Fibroblast of skin of right biceps (primary cell): ENCODE results near the gene VTA1.
"Not testable (repeated sequence)": the region's sequence is repeated elsewhere in the genome, so short reads cannot be mapped to it uniquely, and the experiment has no call there.

Experiments used
- DNase-seq: peaks from one replicate; pipeline ENCODE4 v3.0.0-alpha.2; 2013

The VTA1 gene

GRCh38 chr6:142146828-142147662 is at the start of gene VTA1, which contains the start of gene NMBR:
Gene VTA1, plus strand, starts transcription at chr6:142147263. Its CDS starts 25 bp downstream, at chr6:142147288.
Gene NMBR, minus strand, starts transcription at chr6:142147122. Its CDS starts 58,464 bp downstream, at chr6:142088658.
- peak; percentile 100 for DNase-seq

GRCh38 chr6:142104820-142105219 is 42.2 kb upstream of the VTA1 start:
- DNase-seq = not testable (repeated sequence)

- DNase-seq = not testable (repeated sequence)
Measured at GRCh38 chr6:142110820-142111219, 36.2 kb upstream of the VTA1 start.

- DNase-seq = peak; percentile 69
Measured at GRCh38 chr6:142112451-142113061, 34.5 kb upstream of the VTA1 start.

GRCh38 chr6:142117366-142117765 is 29.7 kb upstream of the VTA1 start:
- no peak for DNase-seq

DNA sequence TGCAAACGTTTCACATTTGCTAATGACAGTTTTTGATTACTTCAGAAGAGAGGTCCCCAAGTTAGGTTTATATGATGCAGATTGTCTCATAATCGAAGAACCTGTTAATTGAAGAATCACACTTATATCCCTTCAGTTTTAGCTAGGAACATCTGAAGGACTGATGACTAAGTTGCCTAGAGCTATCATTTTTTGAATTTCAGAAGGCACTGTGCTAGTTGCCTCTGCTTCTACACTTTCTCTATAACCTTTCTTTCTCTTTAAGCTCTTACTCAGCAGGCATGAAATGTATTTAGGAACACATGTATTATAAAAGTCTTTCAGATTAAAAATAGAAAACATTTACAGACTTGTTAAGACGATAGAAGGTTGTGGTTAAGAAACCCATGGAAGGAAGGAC is 28.7 kb upstream of the VTA1 start:
- no peak for DNase-seq

DNA sequence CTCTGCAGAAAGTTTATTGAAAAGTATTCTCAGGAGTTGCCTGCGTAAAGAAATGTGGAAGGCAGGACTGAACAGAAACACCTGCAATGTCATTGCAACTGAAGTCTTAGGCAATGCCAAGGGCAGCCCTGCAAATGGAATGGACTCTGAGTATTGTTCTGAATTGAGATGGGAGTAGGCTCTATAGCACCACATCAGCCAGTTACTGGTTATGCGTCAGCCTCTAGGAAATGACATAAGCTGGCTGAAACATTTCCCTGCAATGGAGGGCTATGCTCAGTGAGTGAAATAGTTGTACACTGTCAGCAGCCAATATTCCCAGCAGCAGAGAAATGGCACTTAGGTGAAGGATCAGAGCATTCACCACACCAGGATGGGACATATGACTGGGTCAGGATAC is 28.1 kb upstream of the VTA1 start:
- peak; percentile 2 for DNase-seq

- no peak for DNase-seq
Measured at GRCh38 chr6:142121342-142121741, 25.7 kb upstream of the VTA1 start.

DNA sequence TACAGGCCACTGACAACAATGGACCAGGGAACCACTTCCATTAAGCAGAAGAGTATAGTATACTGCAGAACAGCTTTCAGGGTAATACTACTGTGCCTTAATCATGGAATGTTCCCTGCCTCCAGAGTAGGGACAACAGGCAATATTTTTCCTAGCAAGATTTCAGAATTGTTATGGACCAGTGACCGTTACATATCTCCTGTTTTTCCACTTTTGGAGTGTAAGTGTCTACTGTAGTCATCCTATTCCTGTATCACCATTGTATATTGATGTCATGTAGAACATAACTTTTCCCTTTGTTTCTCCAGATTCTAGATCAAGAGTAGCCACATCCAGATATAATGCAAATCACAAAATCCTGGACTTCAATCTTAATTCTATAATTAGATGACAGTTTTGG is 16.2 kb upstream of the VTA1 start:
- DNase-seq = no peak

- no peak for DNase-seq
Measured at GRCh38 chr6:142132625-142133024, 14.4 kb upstream of the VTA1 start, which contains the start of gene GJE1. Gene GJE1, plus strand, starts transcription at chr6:142132925. Its CDS starts 234 bp downstream, at chr6:142133159.

DNA sequence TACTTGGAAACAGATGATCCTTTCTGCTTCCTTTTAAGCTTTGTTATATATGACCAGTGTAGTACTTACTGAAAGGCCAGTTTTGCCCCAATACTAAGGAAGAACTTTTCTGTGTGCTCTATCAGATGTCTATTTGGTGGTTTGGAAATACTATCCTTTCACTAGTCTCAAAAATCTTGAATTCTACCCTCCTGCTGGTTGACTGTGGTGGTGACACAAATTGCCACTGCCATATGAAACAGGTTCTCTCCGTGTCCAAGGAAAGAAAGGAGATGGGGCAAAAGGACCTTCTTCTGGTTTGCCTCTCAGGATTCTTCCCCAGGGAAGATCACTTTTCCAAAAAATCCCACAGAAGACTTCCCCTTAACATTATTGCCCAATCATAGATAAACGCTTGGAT is 8.2 kb upstream of the VTA1 start:
- no peak for DNase-seq

DNA sequence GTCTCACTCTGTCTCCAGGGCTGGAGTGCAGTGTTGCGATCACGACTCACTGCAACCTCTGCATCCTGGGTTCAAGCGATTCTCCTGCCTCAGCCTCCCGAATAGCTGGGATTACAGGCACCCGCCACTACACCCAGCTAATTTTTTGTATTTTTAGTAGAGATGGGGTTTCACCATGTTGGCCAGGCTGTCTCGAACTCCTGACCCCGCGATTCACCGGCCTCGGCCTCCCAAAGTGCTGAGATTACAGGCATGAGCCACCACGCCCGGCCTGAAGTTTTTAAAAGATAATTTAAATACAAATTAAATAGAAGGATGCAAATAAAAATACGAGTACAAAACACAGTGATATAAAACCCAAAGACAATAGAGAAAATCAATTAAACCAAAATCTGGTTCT is 5.5 kb upstream of the VTA1 start:
- not testable (repeated sequence) for DNase-seq

DNA sequence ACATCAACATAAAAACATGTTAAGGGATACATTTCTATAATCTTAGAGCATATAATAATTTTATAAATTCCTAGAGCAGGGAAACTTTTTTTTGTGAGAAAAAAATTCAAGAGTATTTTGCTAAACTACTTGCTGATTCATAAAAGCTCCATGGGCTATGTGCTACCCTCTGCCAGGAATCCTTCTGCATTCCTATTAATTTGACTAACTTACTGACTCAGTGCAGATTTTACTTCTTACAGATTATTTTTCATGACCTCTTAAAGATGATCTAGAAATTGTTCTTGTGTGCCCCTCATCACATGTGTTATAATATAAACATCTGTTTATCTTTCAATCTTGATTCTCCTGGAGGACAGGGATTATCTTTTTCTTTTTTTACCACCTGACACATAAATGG is 5.7 kb downstream of the VTA1 start:
- DNase-seq = peak; percentile 83

- DNase-seq = no peak
Measured at GRCh38 chr6:142153196-142153595, 6.1 kb downstream of the VTA1 start.

DNA sequence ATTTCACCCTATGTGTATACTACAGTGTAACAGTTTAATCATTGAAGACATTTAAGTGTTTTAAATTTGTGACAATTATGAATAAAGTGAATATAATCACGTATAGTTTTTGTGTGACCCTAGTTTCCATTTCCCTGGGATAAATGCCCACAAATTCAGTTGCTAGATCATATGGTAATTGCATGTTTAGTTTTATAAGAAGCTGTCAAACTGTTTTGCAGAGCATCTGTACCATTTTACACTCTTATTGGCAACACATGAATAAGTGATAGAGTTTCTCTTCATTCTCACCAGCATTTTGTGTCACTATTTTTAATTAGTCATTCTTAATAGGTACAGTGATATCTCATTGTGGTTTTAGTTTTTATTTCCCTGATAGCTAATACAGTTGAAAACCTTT is 7.3 kb downstream of the VTA1 start:
- no peak for DNase-seq

DNA sequence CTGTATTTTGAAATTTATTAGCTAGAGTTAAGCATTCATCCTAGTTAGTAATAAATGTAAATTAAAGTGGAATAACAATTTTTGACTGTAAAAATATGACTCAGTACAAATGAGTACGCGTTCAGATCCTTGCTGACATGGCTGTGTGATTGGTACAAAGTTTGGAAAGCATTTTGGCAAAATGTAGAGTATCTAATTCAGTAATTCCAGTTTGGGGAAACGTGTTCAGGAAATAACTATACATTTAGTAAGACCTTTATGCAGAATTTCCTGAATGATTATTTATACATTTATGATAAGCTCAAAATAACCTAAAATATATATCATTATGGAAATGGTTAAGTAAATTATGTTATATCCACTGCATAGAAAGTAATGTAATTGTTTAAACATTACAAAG is 8.0 kb downstream of the VTA1 start:
- DNase-seq = peak; percentile 45

GRCh38 chr6:142155895-142156757 is 9.1 kb downstream of the VTA1 start:
- DNase-seq = peak; percentile 29

GRCh38 chr6:142156758-142157068 is 9.7 kb downstream of the VTA1 start:
- not testable (repeated sequence) for DNase-seq

DNA sequence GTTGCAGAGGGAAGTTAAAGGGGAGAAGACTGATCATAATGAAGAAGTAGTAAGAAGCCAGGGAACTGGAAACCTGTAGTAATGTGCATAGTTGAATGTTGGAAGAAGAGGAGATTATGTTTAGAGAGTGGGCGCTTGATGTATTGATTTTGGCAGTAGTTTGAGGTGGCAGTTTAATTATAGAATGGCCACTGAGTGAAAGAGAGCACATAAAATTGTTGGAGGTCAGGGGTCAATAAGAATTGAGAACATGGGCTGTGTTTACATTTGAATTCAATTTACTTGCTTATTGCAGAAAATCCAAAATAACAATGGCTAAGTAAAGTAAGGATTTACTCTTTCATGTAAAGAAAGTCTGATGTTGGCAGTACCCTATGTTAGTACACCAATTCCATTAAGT is 15.7 kb downstream of the VTA1 start:
- no peak for DNase-seq

DNA sequence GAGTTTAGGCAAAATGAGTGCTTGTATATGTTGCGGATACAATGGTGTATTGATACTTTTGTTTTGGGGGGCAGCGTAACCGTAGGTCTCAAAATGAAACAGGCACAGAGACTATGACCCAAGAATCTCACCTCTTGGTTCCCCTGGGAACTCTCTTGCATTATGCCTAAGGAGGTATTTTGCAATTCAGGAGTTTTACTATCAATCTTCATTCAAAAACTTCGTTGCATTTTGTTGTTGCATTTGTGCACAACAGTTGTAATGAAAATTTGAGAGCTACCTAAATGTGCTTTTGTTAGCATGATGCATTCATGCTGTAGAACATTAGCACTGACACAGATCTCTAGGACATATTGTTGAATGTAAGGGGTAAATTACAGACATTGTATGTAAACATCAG is 18.2 kb downstream of the VTA1 start:
- no peak for DNase-seq

GRCh38 chr6:142167071-142167470 is 20.0 kb downstream of the VTA1 start:
- no peak for DNase-seq

DNA sequence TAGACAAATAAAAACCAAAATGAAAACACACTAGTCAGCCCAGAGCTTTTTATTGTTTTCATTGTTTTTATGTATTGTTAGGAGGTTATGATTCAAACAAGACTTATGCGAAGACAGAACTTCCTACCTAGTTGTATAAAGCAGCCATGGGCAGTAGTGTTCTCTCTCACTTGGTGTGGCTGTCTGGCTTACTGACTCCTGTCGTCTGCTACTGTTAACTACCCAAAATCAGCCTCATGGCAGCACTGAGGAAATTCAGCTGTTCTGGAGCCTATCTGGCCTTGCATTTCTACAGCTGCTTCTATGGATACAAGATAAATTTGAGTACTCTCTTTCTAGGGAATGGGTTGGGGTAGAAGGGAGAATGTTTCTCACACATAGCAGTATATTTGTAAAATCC is 20.4 kb downstream of the VTA1 start:
- DNase-seq = no peak

- DNase-seq = no peak
Measured at GRCh38 chr6:142171351-142171750, 24.3 kb downstream of the VTA1 start.

GRCh38 chr6:142172758-142173157 is 25.7 kb downstream of the VTA1 start:
- DNase-seq = no peak
